NCI-H82 (cell line): ENCODE measurements around the gene NADK2.
A peak's percentile ranks its signal among the peaks of the same experiment; 100 is the strongest.

ENCODE experiments used
- DNase-seq: peaks from one replicate; lab custom pipeline; 2025; lab: John Stamatoyannopoulos, UW

Gene NADK2

GRCh38 chr5:36246036-36246800 lies 4.5 kb upstream of the NADK2 start:
- DNase-seq, result no peak

DNA sequence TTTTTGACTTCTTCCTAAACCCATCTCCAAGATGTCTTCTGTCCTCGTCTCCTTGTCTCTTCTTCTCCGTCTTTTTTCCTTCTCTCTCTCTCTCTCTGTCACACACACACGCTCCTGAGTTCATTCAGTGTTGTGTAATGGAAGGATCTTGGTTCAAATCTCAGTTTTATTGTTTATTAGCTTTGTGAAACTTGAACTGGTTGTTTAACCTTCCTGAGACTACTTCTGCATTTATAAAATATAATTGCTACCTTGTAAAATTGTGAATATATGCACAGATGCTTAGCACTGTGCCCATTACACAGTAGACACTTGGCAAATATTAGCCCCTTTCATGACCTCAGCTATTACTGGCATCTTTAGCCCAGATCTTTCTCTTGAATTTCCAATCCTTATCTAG lies 2.4 kb upstream of the NADK2 start:
- no peak for DNase-seq

DNA sequence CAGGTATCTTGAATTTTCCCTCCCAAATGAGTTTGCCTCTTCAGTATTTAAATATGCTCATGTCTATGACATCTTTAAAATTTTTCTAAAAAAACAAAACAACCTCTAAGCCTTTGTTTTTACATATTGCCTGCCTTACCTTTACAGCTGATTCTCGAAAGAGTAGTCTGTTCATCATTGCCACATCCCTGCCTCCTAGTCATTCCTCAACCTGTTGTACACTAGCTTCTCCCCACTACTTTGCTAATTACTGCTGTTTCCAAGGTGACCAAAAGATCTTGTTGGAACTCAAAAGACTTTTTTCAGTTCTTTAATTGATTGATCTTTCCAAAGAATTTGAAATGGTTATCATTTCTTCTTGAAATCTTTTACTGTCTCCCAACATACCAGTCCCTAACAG lies 1.9 kb upstream of the NADK2 start:
- no peak for DNase-seq

DNA sequence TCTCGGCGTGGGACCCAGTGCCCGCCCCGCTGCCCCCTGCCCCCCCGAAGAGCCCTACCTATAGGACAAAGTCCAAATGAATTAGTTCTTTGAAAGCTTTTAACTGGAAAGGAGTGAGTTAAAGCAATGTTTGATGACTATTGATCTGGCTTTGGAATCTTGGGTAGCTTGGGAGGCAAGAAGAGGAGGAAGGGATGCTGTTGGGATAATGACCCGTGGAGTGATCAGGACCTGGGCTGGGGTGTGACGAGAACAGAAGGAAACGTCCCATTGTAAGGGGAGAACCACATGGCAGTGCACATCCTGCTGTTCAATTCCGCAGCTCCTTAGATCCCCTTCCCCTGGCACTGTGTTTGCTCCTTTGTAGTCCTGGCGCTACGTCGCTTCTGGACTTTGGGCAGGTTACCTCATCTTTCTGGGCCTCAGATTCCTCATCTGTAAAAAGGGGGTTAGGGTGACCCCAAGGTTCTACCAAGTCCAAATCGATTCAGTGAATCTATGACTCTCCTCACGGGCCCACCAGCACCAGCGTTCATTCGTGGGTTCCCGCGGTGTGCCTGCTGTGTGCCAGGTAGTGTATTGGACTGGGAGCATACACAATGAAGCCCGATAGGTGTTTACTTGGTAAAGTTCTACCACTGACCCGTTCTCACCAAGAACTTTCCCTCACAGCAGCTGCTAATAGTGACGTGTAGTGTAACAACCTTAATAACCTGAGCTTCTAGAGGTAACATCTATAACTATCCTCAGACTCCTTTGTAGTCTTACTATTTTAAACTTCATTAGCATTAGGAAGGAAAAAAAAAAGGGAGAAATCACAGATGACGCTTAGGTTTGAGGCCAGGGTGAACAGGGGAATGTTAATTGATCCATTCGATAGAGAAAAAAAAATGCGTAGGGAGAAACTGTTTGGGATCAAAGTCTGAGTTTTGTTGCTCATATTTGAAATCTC lies 1.1 kb upstream of the NADK2 start:
- no peak for DNase-seq

DNA sequence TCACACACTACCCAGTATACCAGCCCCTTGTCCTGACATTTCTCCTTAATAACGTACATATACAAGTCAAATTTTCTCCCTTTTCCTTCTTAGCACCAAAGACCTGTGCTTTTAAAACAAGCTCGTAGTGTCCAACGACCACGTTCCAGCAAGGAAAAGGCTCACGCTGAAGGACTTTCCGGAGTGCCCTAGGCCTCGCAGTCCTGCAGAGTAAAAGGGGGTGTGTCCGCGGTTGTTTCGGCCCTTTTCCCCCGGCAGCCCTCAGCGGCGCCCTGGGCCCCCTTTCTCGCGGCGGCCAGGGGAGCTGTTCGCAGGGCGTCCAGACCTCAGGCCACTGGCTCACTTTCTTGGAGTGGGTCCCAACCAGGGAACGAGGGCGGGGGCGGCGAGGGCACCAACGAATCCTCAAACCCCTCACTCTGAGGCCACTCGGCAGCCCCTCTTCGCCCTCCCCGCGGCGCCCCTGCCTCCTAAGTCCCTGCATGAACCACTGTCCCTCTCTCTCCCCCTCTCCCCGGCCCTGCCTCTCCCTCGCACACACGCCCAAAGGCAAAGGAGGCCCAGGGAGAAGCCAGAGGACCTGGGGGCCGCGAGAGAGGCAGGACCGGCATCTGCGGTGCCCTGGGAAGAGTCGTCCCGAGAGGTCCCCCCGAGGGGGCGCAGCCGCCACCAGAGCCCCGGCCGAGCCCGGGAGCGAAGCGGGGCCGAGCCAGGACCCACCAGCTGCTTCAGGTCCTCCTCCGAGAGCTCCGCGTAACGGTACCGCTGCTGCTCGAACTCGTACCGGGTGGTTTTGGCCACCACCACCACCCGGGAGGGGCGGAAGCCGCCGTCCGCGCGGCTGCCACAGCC lies 720 bp downstream of the NADK2 start:
- DNase-seq, result peak; percentile 62

- no peak for DNase-seq
Measured at GRCh38 chr5:36239370-36240293, 2.1 kb downstream of the NADK2 start.

DNA sequence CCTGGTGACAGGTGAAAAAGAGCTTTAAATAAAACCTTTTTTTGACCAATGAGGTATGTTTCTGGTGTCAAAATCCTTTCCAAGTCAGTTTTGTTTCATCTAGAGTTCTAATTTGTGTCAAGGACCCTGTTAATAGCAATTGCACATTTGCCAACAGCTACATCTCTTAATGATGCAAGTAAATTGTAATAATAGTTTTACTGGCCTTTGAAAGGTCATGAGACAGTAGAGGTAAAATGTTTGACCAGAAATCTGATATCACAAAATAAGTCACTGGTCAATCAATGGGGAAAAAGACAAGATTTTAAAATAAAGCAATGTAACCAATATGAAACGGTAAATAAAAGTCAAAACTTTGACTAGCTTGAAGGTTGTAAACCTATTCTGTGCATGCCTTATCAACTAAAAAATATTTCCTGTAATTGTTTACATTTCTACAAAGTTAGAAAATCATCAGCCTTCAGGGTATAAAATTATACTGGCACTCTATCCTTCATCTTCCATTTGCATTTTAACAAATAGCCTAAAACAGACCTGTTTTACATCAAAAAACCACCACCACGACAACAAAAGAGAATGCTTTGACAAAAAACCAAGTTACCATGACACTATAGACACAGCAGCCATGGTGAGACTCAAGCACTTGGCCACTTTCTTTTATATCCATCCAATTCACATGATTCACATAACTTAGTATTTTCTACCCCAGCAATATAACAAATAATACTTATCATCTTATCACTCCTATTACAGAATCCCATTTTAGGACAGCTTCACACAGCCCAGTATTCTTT lies 3.0 kb downstream of the NADK2 start:
- DNase-seq, result no peak

- peak; percentile 33 for DNase-seq
Measured at GRCh38 chr5:36237751-36238150, 4.0 kb downstream of the NADK2 start.

- no peak for DNase-seq
Measured at GRCh38 chr5:36236801-36237200, 4.9 kb downstream of the NADK2 start.

DNA sequence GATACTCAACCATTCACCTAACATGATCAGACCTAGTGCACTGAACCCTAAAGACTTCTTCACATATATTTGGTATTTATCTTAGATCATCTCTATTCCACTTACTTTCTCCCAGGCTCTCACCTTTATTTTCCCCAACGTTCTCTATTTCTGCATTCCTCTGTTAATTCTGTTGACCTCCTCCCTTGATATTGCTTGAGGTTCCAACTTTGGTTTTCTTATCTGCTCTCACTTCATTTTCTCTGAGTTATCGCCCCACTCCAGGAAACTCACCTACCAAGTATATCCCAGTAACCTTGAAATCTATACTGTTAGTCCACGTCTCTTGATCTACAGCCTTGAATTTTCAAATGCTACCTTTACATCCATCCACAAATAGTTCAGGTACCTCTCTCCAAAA lies 9.2 kb downstream of the NADK2 start:
- DNase-seq, result no peak

- no peak for DNase-seq
Measured at GRCh38 chr5:36230151-36230790, 11.5 kb downstream of the NADK2 start.

DNA sequence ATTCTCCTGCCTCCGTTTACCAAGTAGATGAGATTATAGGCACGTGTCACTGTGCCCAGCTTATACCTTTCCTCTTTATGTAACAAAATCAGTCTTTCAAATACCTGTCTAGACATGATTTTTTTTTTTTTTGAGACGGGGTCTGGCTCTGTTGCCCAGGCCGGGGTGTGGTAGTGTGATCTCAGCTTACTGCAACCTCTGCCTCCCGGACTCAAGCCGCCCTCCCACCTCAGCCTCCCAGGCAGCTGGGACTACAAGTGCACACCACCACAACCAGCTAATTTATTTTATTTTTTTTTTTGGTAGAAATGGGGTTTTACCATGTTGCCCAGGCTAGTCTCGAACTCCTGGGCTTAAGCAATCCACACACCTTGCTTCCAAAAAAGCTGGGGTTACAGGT lies 13.2 kb downstream of the NADK2 start:
- no peak for DNase-seq

DNA sequence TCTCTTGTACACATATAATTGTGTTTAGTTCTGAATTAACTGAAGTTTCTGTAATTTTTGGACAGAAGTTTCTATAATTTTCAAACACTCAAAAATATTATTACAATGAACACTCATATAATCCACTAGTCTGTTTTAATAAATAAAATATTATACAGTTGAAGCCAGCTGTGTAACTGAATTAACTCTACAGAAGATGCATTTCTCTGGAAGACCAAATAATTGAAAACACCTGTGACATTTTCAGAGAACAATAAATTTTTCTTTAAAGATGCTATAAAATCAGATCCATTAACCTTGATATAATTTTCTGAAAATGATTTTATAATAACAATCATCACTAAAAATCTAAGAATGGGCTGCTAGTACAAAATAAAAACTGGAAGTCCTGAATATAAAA lies 14.7 kb downstream of the NADK2 start:
- DNase-seq, result no peak

GRCh38 chr5:36222620-36223019 lies 19.1 kb downstream of the NADK2 start:
- DNase-seq, result no peak

GRCh38 chr5:36217988-36218387 lies 23.7 kb downstream of the NADK2 start:
- no peak for DNase-seq

DNA sequence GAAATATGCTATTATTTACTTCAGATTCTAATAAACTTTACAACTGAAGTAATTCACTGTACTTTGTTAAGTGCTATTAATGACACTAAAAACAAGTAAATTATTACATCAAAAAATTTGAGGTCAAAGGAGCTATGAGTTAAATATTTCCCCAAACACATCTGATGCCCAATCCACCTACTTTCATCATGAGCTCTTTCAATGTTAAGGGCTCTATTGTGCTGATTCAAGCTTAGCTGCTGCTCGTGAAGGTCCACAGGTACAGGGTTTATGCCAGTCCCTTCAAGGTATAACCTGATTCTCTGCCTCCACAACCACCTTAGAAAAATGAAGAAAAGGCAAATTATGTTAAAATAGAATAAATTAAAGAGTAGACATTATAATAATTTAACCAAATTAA lies 24.2 kb downstream of the NADK2 start:
- no peak for DNase-seq

- DNase-seq, result no peak
Measured at GRCh38 chr5:36215910-36216309, 25.8 kb downstream of the NADK2 start.

DNA sequence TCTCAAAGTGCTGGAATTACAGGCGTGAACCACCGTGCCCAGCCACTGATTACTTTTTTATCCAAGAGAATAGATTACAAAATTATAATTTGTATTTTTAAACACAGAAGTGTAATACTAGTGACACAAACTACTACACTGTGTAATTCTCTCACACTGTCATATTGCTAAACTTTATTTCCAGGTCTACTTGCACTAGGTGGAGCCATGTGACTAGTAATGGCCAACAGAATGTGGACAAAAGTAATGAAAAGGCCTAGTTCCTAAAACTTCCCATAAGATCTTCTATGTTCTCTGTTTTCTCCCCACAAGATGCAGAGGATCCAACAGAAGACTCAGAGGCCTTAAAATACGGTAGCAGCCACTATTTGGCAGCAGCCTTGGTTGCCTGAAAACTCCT lies 27.3 kb downstream of the NADK2 start:
- no peak for DNase-seq

DNA sequence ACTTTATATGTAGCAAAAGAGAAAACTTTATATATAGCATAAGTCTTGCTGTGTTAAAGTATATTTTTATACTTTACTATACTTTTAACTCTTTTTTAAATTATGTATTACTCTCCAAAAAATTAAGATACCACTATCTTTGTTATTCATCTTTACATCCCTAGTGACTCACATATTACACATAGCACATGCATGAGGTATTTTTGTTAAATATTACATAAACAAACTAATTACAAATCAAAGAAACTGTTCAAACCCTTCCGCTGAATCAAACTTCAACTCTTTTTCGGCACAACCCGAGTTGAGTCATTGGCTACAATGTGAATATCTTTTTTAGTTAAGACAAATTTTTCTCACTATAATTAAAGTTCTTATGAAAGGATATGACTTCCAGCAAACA lies 32.1 kb downstream of the NADK2 start:
- DNase-seq, result no peak

DNA sequence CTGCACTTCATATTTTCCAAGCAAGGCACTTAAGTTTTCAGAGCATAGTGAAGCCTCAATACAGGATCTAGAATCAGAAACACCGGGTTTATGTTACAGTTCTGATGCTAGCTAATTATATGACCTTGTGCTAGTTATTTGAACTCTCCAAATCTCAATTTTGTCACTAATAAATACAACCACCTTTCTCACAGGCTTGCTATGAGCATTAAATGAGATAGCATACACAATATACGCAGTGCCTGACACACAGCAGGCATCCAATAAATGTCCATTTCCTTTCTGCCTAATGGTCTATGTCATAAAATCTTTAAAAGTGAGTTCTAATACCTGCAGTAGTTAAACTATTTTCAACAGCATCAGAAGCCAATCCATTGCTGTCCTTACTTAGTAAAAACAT lies 32.9 kb downstream of the NADK2 start:
- no peak for DNase-seq
